Glutamatergic neuron (in vitro differentiated cells): ENCODE data around the gene GGNBP2. TPM values are rescaled to one million over a fixed set of nuclear protein-coding genes. Genes with fewer than 3 reads are reported as not detected.

Source experiments
- DNase-seq: peaks from one replicate; pipeline ENCODE4 v3.0.0; 2022
- H3K27ac Mint-ChIP-seq: one replicate; pipeline ENCODE4 v1.8.0; 2020; ENCODE audit warnings: mild to moderate bottlenecking, mixed read lengths, inconsistent platforms; ENCODE audit not compliant: unreplicated experiment
- H3K27me3 Mint-ChIP-seq: one replicate; pipeline ENCODE4 v1.8.0; 2020; ENCODE audit warnings: mild to moderate bottlenecking, moderate library complexity, mixed read lengths, inconsistent platforms; ENCODE audit not compliant: unreplicated experiment
- H3K36me3 Mint-ChIP-seq: one replicate; pipeline ENCODE4 v1.8.0; 2020; ENCODE audit warnings: mild to moderate bottlenecking, mixed read lengths, inconsistent platforms; ENCODE audit not compliant: unreplicated experiment
- H3K4me1 Mint-ChIP-seq: one replicate; pipeline ENCODE4 v1.8.0; 2020; ENCODE audit warnings: mild to moderate bottlenecking, low read depth, mixed read lengths, inconsistent platforms; ENCODE audit not compliant: unreplicated experiment
- H3K4me3 Mint-ChIP-seq: one replicate; pipeline ENCODE4 v1.8.0; 2020; ENCODE audit warnings: mild to moderate bottlenecking, mixed read lengths, inconsistent platforms; ENCODE audit not compliant: unreplicated experiment
- H3K9me3 Mint-ChIP-seq: one replicate; pipeline ENCODE4 v1.8.0; 2020; ENCODE audit warnings: mild to moderate bottlenecking, moderate library complexity, mixed read lengths, inconsistent platforms; ENCODE audit not compliant: unreplicated experiment
- CTCF ChIP-seq: fragments of 200-600 bp; sonication (generic); IDR thresholded peaks from one replicate; pipeline ENCODE4 v1.5.0; 2021; ENCODE audit not compliant: partially characterized antibody, unreplicated experiment
- total RNA-seq: library from RNA; stranded (reverse); fragmentation: NEBNext Ultra II Directional; extraction: Animal tissue kit (Norgen Biotek cat#: 25700); gene quantifications from one replicate; pipeline ENCODE4 v1.2.1, GENCODE V29; 2021; ENCODE audit not compliant: unreplicated experiment

Gene GGNBP2
- total RNA-seq, 1 donor from 2014 or later, result 105 TPM

DNA sequence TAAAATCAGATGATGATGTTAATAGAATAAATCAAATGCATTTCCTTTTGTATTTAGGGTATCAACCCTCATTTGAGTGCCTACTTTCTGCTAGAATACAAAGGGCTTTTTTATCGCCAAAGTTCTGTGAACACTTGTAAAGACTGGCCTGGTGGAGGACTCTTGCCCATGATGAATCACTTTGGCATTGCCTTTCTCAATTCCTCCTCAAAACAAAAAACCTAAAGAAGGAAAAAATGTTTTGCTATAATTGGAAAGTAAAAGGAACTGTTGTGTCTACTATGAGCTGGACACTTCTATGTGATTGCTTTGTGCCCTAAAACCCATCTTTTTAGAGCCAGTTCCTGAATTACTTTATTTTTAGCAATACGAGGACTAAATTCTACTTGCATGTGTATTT lies 34.0 kb downstream of the GGNBP2 start:
- Mint-ChIP-seq H3K36me3 (no peaks in the 10 kb centered on the region), H3K27me3 (no peaks in the 10 kb centered on the region), H3K9me3 (peaks cover 3% of the 10 kb centered on the region), H3K4me3 (no peak overlapping the region), H3K4me1 (no peaks in the 10 kb centered on the region), H3K27ac (no peak overlapping the region)
- no peak for TF ChIP-seq CTCF
- no peak for DNase-seq

GRCh38 chr17:36583787-36584186 lies 39.1 kb downstream of the GGNBP2 start:
- Mint-ChIP-seq H3K36me3 (no peaks in the 10 kb centered on the region), H3K9me3 (peaks cover 1% of the 10 kb centered on the region), H3K4me3 (no peak overlapping the region), H3K4me1 (no peaks in the 10 kb centered on the region), H3K27ac (no peak overlapping the region), H3K27me3 (no peaks in the 10 kb centered on the region)
- TF ChIP-seq CTCF, result no peak
- DNase-seq, result no peak

DNA sequence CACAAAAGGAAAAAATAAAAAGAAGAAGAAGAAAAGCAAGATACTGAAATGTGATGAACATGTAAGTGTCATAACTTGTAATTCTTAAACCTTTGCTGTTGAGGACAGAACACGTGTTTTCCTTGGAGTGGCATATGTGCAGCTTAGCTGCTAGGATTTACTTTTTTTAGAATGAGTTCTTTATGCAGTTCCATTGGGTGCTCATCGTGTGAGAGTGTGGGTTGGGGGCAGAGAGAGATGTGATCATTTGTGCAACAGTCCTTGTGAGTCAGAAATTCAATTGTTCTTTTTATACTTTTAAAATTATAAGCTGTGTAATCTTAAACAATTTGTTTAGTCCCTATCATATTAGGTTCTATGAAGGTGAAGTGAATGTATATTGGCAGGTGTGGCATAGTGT lies 41.4 kb downstream of the GGNBP2 start:
- Mint-ChIP-seq H3K36me3 (no peaks in the 10 kb centered on the region), H3K4me1 (no peaks in the 10 kb centered on the region), H3K27me3 (no peaks in the 10 kb centered on the region), H3K27ac (peak overlapping the region; percentile 64), H3K9me3 (peaks cover 1% of the 10 kb centered on the region), H3K4me3 (no peak overlapping the region)
- no peak for DNase-seq
- TF ChIP-seq CTCF, result no peak

- Mint-ChIP-seq H3K4me3 (no peak overlapping the region), H3K27ac (no peak overlapping the region), H3K27me3 (peaks cover 2% of the 10 kb centered on the region), H3K4me1 (peaks cover 2% of the 10 kb centered on the region), H3K9me3 (no peaks in the 10 kb centered on the region), H3K36me3 (no peaks in the 10 kb centered on the region)
- DNase-seq, result no peak
- TF ChIP-seq CTCF, result no peak
Measured at GRCh38 chr17:36590082-36590481, 45.4 kb downstream of the GGNBP2 start.

DNA sequence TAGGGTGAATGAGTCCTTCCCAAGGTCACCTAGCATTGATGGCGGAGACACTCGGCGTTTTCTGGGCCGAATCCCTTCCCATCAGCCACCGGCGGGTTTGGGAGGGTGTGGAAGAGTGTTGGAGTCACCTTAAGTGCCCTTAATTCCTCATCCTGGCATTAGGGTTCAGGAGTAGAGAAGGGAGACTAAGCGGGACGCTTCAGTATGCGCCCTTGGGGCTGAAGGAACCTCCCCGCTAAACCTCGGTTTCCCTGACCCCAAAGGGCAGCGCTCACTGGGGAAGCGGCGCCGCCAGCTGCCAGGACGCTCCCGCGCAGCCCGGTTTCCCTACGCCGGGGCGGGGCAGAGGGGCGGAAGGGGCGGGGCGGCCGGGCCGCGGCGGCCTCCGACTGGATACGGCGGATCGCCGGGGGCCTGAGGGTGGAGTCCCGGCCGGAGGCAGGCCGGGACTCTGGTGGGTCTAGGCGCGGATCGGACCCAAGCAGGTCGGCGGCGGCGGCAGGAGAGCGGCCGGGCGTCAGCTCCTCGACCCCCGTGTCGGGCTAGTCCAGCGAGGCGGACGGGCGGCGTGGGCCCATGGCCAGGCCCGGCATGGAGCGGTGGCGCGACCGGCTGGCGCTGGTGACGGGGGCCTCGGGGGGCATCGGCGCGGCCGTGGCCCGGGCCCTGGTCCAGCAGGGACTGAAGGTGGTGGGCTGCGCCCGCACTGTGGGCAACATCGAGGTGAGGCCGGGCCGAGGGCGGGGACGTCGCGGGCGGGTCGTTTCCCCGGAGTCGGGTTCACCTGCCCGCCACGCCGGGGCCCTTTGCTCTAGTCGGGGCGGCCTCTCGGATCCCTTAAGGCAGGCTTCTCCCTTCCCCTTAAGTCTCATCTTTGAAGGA lies 47.0 kb downstream of the GGNBP2 start, which contains the start of gene DHRS11:
DHRS11 (plus strand) TSS at position 446 of the 882 bp plus-strand sequence; CDS start at position 577, 131 bp downstream.
- Mint-ChIP-seq H3K36me3 (peaks cover 5% of the 10 kb centered on the region), H3K4me3 (peak within 1 kb of the TSS; percentile 82), H3K27me3 (peaks cover 4% of the 10 kb centered on the region), H3K27ac (peak within 1 kb of the TSS; percentile 69), H3K9me3 (no peaks in the 10 kb centered on the region), H3K4me1 (peaks cover 2% of the 10 kb centered on the region)
- TF ChIP-seq CTCF, result no peak
- peak; percentile 89 for DNase-seq
